HG03135 (cell line): Measurements from ENCODE around the gene LLGL2.

Experiments used
- ATAC-seq: cut with Tn5 transposase; IDR thresholded peaks from one replicate; pipeline ENCODE4 v1.9.1; 2021; ENCODE audit warnings: mild to moderate bottlenecking, moderate library complexity; ENCODE audit not compliant: unreplicated experiment

The LLGL2 gene

DNA sequence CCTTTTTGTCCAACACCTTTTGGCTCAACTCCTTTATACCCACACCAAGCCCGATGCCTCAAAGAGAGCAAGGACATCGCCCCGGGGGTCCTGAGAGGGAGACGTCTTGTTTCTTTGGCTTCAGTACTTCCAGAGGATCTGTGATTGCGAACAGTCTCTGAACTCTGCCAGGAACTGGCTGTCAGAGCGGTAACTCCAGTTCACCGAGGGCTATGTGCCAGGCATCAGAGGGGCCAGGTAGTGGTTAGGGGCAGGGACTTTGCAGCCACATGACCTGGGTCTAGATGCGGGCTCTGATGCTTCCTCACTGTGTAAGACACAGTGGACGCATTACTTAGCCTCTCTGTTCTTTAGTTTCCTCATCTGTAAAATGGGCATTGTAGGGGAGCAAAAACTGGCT, 21.6 kb downstream of the LLGL2 start:
- ATAC-seq, result no peak

DNA sequence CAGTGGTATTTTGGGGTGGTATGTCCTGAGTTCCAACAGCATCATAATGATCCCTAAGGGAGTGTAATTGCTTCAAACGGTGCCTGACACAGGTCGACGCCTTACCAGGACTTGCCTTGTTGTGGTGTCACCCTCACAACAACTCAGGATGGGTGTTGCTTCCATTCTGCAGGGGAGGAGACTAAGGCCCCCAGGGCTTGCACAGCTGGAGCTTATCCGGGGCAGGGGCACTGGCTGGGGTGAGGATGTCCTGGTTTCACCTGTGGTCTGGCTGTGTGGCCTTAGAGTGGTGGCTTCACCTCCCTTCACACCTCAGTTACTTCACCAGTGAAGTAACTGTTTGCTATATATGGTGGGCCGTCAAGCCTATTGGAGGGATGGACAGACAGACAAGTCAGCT, 23.3 kb downstream of the LLGL2 start:
- ATAC-seq, result no peak

DNA sequence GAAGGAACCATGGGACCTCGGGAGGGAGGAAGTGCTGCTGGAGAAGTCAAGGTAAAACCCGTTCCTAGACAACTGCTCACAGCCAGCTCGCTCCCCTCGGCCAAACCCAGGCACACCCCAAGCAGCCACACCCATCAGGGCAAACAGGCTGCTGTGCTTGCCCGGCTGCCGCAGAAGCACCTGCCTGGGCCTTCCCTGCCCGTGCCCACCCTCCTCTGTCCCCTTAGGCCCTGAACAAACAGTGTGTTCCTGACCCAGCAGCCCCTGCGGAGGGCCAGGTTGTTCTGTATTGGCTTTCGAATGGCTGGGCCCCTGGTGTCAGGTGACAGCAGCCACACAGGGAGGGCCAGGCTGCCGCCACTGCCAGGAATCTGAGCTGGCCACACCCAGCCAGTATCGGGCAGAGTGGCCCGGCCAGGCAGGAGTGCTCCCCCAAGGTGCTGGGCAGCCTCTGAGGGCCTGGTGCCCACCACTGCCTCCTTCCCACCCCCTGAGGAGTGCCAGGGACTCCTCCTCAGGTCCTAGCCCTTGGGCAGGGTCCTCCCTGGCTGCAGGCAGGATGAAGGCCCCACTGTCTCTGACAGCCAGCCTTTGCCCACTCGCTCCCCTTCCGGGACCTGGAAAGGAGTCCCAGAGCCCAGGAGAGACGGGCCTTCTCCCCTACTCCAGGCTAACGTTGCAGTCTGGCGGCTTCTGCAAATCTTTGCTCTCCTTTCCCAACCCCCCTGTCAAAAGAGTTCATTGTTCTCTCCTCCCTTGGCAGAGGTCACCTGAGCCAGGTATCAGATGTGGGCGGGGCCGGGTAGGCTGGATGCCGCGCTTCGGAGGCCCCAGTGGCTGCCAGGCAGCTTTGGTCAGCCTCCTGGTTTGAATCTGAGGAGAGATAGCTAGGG, 24.0 kb downstream of the LLGL2 start:
- no peak for ATAC-seq

GRCh38 chr17:75550139-75550465, 24.6 kb downstream of the LLGL2 start:
- no peak for ATAC-seq

DNA sequence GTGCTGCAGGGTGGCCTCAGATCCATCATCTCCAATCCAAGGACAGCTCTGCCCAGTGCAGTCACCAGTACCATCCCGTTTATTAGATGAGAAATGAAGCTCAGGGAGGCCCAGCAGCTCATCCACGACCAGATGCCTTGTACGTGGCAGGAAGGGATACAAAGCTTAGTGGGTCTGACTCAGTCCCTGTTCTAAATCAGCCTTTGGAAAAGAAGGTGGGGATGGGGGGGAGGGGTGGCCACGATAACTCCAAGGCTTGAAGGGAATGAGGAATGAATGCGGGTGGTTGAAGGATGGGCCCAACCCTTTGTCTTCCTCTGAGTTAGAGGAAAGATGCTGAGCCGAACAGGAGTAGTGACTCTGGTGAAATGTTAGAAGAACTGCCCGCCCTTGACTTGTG, 25.8 kb downstream of the LLGL2 start:
- no peak for ATAC-seq

GRCh38 chr17:75552425-75553294, 27.2 kb downstream of the LLGL2 start:
- no peak for ATAC-seq

- no peak for ATAC-seq
These were observed 28.0 kb downstream of the LLGL2 start for GRCh38 chr17:75553295-75554110.

DNA sequence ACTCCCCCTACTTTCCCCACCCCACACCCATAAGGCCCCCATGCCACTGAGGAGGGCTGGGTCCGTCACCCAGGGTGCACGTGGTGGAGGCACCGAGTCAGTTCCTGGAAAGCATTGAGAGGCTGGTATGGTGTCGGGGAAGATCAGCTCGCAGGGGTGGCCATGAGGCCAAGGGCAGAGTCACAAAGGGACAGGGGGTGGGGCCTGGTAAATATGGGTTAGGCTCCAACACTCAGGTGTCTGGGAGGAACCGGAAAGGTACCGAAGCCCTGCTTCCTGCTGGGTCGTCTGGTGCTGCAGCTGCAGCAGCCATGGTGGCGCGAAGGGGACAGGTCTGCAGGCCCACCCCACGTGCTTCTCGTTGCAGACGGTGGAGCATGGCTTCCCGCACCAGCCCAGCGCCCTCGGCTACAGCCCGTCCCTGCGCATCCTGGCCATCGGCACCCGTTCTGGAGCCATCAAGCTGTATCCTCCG, 30.2 kb downstream of the LLGL2 start:
- ATAC-seq, result no peak

GRCh38 chr17:75557075-75557851, 31.8 kb downstream of the LLGL2 start:
- ATAC-seq, result no peak

DNA sequence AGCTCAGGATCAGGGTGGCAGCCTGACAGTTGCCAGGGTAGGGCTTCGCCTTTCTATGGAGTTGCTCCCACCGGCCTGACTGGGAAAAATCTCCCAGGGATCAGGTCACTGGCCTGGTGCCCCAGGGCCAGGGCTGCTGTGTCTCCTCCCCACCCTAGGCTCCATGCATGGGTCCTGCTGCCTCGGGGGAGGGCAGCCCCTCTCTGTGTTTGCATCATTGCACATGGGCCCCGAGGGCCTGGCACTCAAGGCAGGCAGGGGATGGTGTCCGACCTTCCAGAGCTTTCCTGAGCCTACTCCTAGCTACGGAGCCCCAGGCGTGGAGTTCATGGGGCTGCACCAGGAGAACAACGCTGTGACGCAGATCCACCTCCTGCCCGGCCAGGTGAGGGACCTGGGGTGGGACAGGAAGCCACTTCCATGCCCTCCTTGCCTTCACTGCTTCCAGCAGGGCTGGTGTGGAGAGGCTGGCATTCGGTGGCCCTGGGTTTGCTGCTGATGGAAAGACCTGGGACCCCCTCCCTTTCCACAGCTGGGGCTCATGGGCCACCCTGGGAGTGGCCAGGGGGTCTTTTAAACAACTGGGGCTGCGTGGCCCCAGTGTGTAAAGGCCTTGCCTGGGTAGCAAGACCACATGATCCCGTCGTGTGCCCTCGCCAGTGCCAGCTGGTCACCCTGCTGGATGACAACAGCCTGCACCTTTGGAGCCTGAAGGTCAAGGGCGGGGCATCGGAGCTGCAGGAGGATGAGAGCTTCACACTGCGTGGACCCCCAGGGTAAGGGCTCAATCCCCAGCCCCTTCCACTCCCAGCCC, 32.6 kb downstream of the LLGL2 start:
- no peak for ATAC-seq

- ATAC-seq, result no peak
These were observed 33.4 kb downstream of the LLGL2 start for GRCh38 chr17:75558666-75559530.

DNA sequence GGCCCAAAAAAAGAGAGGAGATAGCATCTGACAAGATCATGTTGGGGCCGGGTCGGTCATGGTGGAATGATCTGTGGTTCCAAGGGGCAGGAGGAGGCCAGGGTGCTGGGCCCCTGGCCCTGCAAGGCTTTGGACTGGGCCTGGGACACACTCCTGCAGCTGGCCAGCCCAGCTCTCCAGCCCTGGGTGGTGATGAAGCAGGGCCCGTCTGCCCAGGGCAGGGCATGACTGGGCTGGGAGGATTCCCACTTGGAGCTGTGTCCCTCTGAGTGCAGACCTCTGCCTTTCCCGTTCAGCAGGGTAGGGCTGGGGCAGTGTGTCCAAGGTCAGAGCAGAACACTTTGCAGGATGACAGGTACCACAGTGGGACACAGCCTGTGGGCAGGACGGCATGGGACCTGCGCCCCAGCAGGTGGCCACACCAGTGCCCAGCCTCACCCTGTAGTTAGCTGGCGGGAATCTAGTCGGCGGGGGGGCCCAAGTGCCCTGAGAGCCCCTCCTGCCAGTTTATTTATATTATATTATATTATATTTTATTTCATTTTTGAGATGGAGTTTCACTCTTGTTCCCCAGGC, 34.5 kb downstream of the LLGL2 start:
- ATAC-seq, result no peak

- ATAC-seq, result no peak
These were observed 36.6 kb downstream of the LLGL2 start for GRCh38 chr17:75561927-75562603.

DNA sequence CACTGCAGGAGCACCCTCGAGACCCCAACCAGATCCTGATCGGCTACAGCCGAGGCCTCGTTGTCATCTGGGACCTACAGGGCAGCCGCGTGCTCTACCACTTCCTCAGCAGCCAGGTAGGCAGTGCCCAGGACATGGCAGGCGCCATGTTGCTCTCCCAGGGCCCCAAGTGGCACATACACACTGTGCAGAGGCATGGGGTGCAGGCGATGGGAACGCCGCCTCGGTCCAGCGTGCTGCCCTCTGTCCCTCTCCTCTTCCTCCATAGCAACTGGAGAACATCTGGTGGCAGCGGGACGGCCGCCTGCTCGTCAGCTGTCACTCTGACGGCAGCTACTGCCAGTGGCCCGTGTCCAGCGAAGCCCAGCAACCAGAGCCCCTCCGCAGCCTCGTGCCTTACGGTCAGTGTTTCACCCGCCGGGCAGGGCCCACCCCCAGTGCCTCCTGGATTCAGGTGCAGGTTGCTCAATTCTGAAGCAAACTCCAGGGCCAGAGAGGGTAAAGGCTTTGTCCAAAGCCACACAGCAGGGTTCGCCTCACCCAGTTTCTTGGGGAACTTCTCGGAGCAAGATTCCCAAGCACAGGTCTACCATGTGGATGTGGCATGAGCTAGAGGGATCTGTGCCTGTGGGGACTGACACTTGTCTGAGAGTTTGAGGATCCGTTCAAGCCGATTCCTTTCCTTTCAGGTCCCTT, 37.7 kb downstream of the LLGL2 start:
- ATAC-seq, result no peak

DNA sequence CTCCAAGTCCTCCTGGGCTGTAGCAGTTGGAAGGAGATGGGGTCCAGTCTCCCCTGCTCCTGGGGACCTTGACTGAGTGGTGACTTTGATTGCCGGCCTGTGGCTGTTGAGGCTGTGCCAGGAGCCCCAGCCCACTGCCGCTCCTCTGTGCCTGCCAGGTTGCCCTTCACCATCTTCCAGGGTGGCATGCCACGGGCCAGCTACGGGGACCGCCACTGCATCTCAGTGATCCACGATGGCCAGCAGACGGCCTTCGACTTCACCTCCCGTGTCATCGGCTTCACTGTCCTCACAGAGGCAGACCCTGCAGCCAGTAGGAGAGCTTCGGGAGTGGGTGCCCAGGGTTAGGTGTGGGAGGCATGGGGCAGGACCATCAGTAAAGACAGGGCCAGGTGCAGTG, 38.7 kb downstream of the LLGL2 start:
- ATAC-seq, result no peak

DNA sequence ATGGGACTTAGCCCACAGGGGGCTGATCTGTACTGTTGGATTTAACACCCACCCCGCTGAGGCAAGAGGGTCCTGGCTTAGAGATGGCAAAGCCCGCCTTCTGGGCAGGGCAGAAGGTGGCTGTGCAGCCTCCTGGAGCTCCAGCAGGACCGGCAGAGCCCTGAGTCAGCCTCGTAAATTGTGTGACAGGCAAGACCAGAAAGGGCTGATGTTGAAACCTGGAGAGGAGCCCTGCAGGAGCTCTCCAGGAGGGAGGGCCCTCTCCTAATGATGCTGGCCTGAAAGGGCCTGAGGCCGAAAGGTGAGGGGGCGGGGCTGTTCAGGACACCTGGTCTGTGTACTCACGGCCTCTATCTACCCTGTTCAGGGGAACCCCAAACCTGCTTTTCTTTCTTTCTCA, 39.6 kb downstream of the LLGL2 start:
- no peak for ATAC-seq

GRCh38 chr17:75565618-75566017, 40.1 kb downstream of the LLGL2 start:
- no peak for ATAC-seq
